HG03571 (cell line): ENCODE results near the gene ARPC4.
A peak's percentile ranks its signal among the peaks of the same experiment; 100 is the strongest.

Experiments used
- ATAC-seq: cut with Tn5 transposase; IDR thresholded peaks from one replicate; pipeline ENCODE4 v1.9.1; 2021; ENCODE audit not compliant: unreplicated experiment

The ARPC4 gene

GRCh38 chr3:9792405-9793160, at the start of gene ARPC4, which contains the start of gene TADA3:
ARPC4 (plus strand) TSS chr3:9793082; CDS start chr3:9793122, 40 bp downstream.
TADA3 (minus strand) TSS chr3:9792473; CDS start chr3:9791466, 1,007 bp downstream.
- ATAC-seq: peak; percentile 84

- ATAC-seq: no peak
These were observed 49.3 kb upstream of the ARPC4 start for GRCh38 chr3:9743548-9743947.

DNA sequence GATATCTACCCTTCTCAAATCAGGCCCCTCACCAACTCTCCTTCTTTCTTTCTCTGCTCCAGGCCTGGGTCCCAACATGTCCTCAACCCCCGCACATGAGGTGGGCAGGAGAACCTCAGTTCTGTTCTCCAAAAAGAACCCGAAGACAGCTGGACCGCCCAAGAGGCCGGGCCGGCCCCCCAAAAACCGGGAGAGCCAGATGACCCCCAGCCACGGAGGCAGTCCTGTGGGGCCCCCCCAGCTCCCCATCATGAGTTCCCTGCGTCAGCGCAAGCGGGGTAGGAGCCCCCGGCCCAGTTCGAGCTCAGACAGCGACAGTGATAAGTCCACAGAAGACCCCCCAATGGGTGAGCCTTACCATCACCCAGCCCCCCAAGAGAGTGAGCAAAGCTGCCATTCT, 48.7 kb upstream of the ARPC4 start:
- no peak for ATAC-seq

GRCh38 chr3:9745521-9745920, 47.4 kb upstream of the ARPC4 start:
- ATAC-seq: no peak

DNA sequence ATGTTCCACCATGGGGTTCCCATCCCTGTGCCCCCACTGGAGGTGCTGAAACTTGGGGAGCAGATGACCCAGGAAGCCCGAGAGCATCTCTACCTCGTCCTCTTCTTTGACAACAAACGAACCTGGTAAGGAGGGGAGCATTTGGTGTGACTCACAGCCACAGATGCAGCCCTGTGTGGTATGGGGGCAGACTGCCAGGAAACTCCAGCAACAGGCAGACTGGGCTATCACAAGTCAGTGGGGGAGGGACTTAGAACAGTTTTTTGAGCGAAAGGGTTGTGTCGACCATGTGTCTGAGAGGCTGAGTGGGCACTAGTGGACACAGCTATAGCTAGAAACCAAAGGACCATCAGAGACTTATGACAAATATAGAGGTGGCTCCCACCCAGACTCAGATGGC, 46.6 kb upstream of the ARPC4 start:
- ATAC-seq: no peak

DNA sequence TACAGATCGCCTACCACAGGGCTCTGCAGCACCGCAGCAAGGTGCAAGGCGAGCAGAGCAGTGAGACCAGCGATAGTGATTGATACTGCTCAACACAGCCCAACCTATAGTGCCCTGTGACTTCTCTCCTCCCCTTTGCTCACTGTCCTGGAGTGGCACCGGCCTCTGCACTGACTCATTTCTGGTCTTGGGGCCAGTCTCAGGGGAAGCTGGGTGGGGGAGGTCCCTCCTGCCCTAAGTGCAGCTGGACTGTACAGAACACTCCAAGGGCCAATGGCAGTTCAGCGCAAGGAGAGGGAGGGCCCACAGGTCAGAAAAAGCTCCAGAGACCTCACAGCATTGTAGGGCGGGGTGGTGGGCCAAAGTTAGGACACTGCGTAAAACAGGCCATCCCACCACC, 45.6 kb upstream of the ARPC4 start:
- no peak for ATAC-seq

- ATAC-seq: no peak
These were observed 44.9 kb upstream of the ARPC4 start for GRCh38 chr3:9748031-9748430.

GRCh38 chr3:9749296-9749644, 43.6 kb upstream of the ARPC4 start:
- ATAC-seq: no peak

- ATAC-seq: peak; percentile 89
These were observed 43.0 kb upstream of the ARPC4 start, which contains the start of gene OGG1 for GRCh38 chr3:9749645-9750555. OGG1 (plus strand) TSS chr3:9749952; CDS start chr3:9750287, 335 bp downstream.

- ATAC-seq: no peak
These were observed 42.1 kb upstream of the ARPC4 start for GRCh38 chr3:9750556-9751411.

DNA sequence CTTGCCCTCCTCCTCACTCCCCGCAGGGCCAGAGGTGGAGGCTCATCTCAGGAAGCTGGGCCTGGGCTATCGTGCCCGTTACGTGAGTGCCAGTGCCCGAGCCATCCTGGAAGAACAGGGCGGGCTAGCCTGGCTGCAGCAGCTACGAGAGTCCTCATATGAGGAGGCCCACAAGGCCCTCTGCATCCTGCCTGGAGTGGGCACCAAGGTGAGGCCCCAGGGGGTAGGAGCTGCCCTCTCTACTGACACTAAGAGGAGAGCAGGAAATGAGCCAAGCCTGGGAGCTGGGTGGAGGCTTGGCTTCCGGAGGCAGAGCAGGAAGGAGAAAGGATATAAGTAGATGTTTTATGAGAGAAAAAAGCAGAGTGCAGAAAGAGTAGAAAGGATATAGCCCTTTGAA, 38.2 kb upstream of the ARPC4 start:
- no peak for ATAC-seq

DNA sequence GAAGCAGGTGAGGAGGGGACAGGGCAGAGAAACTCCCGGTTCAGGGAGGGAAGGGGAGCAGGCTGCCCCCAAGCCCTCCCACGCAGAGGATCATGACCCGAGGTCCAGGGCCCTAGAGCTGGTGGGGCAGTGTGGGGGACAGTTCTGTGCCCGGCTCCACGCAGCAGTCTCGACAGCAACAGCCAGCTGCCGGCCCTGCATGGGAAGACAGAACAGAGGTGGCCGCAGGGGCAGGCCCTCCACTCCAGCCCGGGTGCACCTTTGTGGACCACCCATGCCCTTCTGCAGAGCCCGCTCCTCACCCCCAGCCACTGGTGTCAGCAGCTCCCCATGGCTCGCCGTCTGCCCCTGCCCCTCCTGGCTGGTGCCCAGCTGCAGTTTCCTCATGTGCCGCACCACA, 35.5 kb upstream of the ARPC4 start:
- ATAC-seq: no peak

- ATAC-seq: no peak
These were observed 31.9 kb upstream of the ARPC4 start for GRCh38 chr3:9760779-9761505.

- no peak for ATAC-seq
These were observed 31.0 kb upstream of the ARPC4 start for GRCh38 chr3:9761919-9762318.

DNA sequence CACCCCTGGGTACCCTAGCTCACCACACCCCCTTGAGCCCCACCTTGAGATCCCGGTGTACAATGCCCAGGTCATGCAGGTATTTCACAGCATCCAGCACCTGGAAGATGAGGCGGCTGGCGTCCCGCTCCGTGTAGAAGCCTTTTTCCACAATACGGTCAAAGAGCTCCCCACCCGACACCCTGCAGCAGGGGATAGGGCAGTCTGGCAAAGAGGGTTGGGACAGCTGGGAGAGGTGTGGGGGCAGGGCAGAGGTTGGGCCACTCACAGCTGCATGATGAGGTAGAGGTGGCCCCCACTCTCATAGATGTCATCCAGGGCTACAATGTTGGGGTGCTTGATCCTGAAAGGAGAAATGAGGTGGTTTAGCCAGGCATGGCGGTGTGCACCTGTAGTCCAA, 30.0 kb upstream of the ARPC4 start:
- no peak for ATAC-seq

DNA sequence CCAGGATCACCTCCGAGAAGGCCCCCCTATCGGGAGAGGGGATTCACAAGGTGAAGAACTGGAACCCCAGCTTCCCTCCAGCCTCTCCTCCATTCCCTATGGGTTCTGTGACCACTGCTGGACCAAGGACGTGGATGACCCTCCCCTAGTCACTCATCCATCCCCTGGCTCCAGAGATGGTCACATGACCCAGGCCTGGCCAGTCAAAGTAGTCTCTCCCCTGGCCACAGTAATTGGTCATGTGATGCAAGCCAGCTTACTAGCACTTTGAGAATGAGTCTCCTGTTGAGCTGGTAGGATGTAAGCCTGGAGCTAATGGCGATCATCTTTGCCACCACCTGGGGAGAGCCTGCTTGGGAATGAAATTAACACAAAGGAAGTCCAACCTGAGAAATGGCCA, 27.0 kb upstream of the ARPC4 start:
- ATAC-seq: no peak

DNA sequence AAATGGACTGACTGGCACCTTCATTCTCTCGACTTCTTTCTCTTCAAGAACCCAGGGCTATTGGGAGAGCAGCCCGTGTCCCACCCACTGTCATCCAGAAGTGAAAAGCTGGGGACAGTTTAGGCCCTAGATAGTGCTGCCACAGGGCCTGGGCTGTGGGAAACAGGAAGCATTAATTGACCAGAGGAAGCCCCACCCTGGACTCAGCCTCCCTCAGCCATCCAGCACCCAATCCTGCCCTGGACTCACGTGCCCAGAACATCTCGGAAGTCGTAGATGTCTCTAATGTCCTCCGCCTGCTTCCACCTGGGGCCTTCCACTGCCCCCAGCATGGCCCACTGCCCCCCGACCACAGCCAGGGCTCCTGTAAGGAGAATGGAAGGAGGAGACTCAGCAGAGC, 25.5 kb upstream of the ARPC4 start:
- no peak for ATAC-seq

DNA sequence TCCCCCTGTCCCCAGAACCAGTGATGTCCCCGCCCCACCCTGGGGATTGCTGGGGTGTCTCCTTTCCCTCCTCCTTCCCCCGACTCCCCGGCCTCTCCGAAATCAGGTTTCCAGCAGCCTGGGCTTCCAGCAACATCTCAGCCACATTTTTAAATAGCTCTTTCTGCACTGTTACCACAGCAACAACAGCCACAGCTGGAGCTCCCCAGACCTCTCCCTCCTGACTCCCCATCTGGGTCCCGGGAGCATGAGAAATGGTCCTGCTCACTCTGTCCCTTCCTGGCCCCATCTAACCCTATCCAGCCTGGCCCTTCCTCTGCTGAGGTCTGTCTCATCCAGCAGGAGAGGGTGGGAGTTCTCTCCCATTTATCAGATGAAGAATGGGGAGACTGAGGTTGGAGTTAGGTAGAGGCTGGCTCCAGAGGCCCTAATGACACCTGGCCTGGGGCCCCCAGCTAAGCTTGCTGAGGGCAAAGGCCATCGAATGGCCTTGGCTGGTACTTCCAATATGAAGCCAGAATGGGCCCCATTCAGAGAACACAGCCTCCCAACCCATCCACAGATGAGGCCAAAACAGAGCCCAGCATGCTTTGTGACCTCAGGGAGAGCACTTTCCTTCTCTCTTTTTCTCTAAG, 24.6 kb upstream of the ARPC4 start:
- no peak for ATAC-seq

GRCh38 chr3:9769012-9769411, 23.9 kb upstream of the ARPC4 start:
- ATAC-seq: no peak
